ENCODE measurements around the gene WDR83.
"Not testable (repeated sequence)": the region's sequence is repeated elsewhere in the genome, so short reads cannot be mapped to it uniquely, and the experiment has no call there.

WDR83 gene

DNA sequence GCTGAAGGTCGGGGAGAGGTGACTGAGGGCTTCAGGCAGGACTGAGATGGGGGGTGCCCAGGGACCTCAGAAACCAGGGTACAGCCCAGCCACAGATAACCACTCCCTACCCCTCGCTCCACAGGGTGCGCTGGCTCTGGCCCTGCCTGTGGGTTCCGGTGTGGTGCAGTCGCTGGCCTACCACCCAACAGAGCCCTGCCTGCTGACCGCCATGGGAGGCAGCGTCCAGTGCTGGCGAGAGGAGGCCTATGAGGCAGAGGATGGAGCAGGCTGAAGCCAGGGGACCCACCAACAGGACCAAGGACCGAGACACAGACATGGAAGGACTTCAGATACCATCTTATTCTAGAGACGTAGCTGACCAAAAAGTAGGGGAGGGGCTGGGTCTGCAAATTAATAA, 8.8 kb downstream of the WDR83 start:
- Histone ChIP-seq H3K27me3 (ENCODE audit: insufficient read depth, low read depth, severe bottlenecking) (no peaks in the 10 kb centered on the region), H3K36me3 (peaks cover 89% of the 10 kb centered on the region), H3K9me3 (ENCODE audit: severe bottlenecking) (no peaks in the 10 kb centered on the region), H3K27ac (no peak overlapping the region), H3K4me3 (ENCODE audit: low read depth, low read length) (no peak overlapping the region)
- TF ChIP-seq, protein P1, sequence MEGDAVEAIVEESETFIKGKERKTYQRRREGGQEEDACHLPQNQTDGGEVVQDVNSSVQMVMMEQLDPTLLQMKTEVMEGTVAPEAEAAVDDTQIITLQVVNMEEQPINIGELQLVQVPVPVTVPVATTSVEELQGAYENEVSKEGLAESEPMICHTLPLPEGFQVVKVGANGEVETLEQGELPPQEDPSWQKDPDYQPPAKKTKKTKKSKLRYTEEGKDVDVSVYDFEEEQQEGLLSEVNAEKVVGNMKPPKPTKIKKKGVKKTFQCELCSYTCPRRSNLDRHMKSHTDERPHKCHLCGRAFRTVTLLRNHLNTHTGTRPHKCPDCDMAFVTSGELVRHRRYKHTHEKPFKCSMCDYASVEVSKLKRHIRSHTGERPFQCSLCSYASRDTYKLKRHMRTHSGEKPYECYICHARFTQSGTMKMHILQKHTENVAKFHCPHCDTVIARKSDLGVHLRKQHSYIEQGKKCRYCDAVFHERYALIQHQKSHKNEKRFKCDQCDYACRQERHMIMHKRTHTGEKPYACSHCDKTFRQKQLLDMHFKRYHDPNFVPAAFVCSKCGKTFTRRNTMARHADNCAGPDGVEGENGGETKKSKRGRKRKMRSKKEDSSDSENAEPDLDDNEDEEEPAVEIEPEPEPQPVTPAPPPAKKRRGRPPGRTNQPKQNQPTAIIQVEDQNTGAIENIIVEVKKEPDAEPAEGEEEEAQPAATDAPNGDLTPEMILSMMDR (IDR thresholded peaks at IDR 0.05; ENCODE audit: low read depth, low read length): no peak
- DNase-seq: no peak

DNA sequence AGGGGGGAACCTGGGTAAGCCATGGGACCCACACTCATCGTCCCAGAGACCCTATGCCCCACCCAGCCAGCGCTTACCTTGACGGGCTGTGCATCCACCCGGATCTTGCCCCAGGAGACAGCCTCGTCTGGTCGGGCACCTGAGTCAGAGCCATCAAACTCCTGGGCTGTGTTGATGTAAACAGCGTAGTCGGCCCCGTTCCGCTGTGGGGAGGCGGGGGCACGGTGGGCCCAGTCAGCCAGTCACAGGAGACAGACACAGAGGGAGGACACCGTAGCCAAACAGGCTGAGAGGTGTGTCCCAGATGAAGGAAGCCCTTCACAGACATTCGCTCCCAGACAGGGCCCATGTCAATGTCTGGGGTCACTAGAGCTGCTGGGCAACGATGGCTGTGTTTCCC, 9.3 kb downstream of the WDR83 start:
- Histone ChIP-seq H3K36me3 (peaks cover 83% of the 10 kb centered on the region), H3K9me3 (ENCODE audit: severe bottlenecking) (no peaks in the 10 kb centered on the region), H3K27me3 (ENCODE audit: insufficient read depth, low read depth, severe bottlenecking) (no peaks in the 10 kb centered on the region), H3K4me3 (ENCODE audit: low read depth, low read length) (no peak overlapping the region), H3K27ac (no peak overlapping the region)
- DNase-seq: no peak
- TF ChIP-seq, protein P1 (IDR thresholded peaks at IDR 0.05; ENCODE audit: low read depth, low read length): no peak

DNA sequence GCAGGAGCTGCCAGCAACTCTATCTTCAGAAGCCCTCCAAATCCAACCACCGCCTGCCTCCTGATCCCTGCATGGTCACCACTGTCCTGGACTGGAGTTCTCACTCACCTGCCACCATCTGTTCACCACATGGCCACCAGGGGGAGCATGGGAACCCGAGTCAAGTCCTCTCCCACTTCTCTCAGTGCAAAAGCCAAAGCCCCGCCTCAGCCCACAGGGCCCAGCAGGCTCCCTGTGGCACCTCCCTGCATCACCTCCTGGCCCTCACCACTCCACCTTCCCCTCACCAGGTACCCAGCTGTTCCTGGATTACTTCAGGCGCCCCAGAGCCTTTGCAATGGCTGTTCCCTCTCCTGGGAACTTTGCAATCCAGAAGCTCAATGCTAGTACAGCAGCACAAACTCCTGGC, 9.8 kb downstream of the WDR83 start:
- H3K9me3 ChIP-seq (ENCODE audit: severe bottlenecking): no peaks in the 10 kb centered on the region
- H3K4me3 ChIP-seq (ENCODE audit: low read depth, low read length): no peak overlapping the region
- H3K27ac ChIP-seq: no peak overlapping the region
- TF ChIP-seq, protein P1 (IDR thresholded peaks at IDR 0.05; ENCODE audit: low read depth, low read length): peak; percentile 94
- no peaks in the 10 kb centered on the region for H3K27me3 ChIP-seq (ENCODE audit: insufficient read depth, low read depth, severe bottlenecking)
- H3K36me3 ChIP-seq: peaks cover 79% of the 10 kb centered on the region
- DNase-seq: peak; percentile 94

DNA sequence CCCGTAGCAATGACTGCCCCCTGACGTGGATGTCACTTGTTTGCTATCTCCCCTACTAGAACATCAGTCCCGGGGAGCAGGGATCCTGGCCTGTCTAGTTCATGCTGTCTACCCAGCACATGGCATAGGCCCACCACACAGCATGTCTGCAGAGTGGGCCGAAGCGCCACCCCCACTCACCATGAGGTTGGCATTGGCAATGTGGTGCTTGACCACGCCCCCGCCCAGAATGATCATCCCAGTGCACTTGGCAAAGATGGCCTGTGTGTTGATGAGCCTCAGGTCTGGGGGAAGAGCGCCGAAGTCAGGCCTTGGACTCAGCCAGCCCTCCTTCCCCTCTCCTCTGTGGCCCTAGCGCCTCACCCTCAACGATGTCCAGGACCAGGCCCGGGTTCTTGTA, 10.3 kb downstream of the WDR83 start:
- no peaks in the 10 kb centered on the region for H3K9me3 ChIP-seq (ENCODE audit: severe bottlenecking)
- no peak for DNase-seq
- H3K4me3 ChIP-seq (ENCODE audit: low read depth, low read length): no peak overlapping the region
- no peak overlapping the region for H3K27ac ChIP-seq
- TF ChIP-seq, protein P1 (IDR thresholded peaks at IDR 0.05; ENCODE audit: low read depth, low read length): no peak
- peaks cover 73% of the 10 kb centered on the region for H3K36me3 ChIP-seq
- H3K27me3 ChIP-seq (ENCODE audit: insufficient read depth, low read depth, severe bottlenecking): no peaks in the 10 kb centered on the region

DNA sequence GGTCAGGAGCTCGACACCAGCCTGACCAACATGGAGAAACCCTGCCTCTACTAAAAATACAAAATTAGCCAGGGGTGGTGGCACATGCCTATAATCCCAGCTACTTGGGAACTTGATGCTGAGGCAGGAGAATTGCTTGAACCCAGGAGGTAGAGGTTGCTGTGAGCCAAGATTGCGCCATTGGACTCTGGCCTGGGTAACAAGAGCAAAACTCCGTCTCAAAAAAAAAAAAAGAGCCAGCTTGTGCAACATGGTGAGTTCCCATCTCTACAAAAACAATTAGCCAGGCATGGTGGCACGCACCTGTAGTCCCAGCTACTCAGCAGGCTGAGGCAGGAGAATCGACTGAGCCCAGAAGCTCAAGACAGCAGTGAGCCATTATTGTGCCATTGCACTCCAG, 11.4 kb downstream of the WDR83 start:
- not testable (repeated sequence) for H3K27ac ChIP-seq; DNase-seq; H3K27me3 ChIP-seq (ENCODE audit: insufficient read depth, low read depth, severe bottlenecking); H3K9me3 ChIP-seq (ENCODE audit: severe bottlenecking); H3K4me3 ChIP-seq (ENCODE audit: low read depth, low read length)
- H3K36me3 ChIP-seq: peaks cover 66% of the 10 kb centered on the region

DNA sequence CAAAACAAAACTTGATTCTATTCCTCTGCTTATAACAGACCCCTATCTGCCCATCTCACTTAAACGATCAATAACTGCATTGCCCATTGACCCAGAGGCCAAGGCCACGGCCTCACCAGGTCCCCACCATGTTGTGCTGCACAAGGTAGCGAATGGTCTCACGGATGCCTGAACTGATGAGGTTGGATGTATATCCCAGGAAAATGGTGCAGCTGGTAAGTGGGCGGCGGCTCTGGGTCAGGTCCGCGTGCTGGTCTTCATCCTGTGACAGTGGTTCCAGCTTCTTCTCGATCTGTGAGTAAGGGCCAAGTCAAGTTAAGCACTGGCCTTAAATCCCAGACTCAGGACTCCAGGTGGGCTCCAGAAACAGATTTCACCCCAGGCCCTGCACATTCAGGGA, 13.4 kb downstream of the WDR83 start:
- H3K9me3 ChIP-seq (ENCODE audit: severe bottlenecking): no peaks in the 10 kb centered on the region
- H3K27ac ChIP-seq: no peak overlapping the region
- DNase-seq: no peak
- H3K4me3 ChIP-seq (ENCODE audit: low read depth, low read length): no peak overlapping the region
- TF ChIP-seq, protein P1 (IDR thresholded peaks at IDR 0.05; ENCODE audit: low read depth, low read length): no peak
- H3K27me3 ChIP-seq (ENCODE audit: insufficient read depth, low read depth, severe bottlenecking): no peaks in the 10 kb centered on the region
- peaks cover 49% of the 10 kb centered on the region for H3K36me3 ChIP-seq

All from WERI-Rb-1 (cell line).